CD4-positive, alpha-beta T cell treated with Interleukin-15 for 4 hours (primary cell): Measurements from ENCODE around the gene SRSF8.

ENCODE experiments used
- DNase-seq: peaks from one replicate; pipeline ENCODE4 v3.0.0-alpha.2; 2020; ENCODE audit warnings: low spot score

The SRSF8 gene

GRCh38 chr11:95070471-95070870 lies 3.8 kb downstream of the SRSF8 start:
- DNase-seq, result no peak

GRCh38 chr11:95072948-95073347 lies 6.2 kb downstream of the SRSF8 start:
- no peak for DNase-seq

- DNase-seq, result no peak
Measured at GRCh38 chr11:95074792-95075563, 8.3 kb downstream of the SRSF8 start.

- DNase-seq, result no peak
Measured at GRCh38 chr11:95076416-95076815, 9.7 kb downstream of the SRSF8 start.

GRCh38 chr11:95076981-95077380 lies 10.3 kb downstream of the SRSF8 start:
- no peak for DNase-seq

GRCh38 chr11:95078526-95078925 lies 11.8 kb downstream of the SRSF8 start:
- no peak for DNase-seq

- DNase-seq, result no peak
Measured at GRCh38 chr11:95081010-95081409, 14.3 kb downstream of the SRSF8 start.

GRCh38 chr11:95081412-95081811 lies 14.7 kb downstream of the SRSF8 start:
- DNase-seq, result no peak

- DNase-seq, result no peak
Measured at GRCh38 chr11:95082576-95083001, 15.9 kb downstream of the SRSF8 start.

- DNase-seq, result no peak
Measured at GRCh38 chr11:95084509-95084908, 17.8 kb downstream of the SRSF8 start.

GRCh38 chr11:95085117-95085816 lies 18.5 kb downstream of the SRSF8 start:
- DNase-seq, result no peak

- DNase-seq, result no peak
Measured at GRCh38 chr11:95086151-95086550, 19.4 kb downstream of the SRSF8 start.

GRCh38 chr11:95086836-95087570 lies 20.3 kb downstream of the SRSF8 start:
- DNase-seq, result no peak

GRCh38 chr11:95088946-95089619 lies 22.4 kb downstream of the SRSF8 start:
- DNase-seq, result peak; percentile 36

- peak; percentile 84 for DNase-seq
Measured at GRCh38 chr11:95089620-95090542, 23.2 kb downstream of the SRSF8 start, which contains the start of gene ENDOD1. ENDOD1 (plus strand) TSS chr11:95089846; CDS start chr11:95089928, 82 bp downstream.

GRCh38 chr11:95091663-95092180 lies 25.0 kb downstream of the SRSF8 start:
- no peak for DNase-seq

GRCh38 chr11:95092549-95093324 lies 26.0 kb downstream of the SRSF8 start:
- peak; percentile 20 for DNase-seq

GRCh38 chr11:95093548-95093947 lies 26.8 kb downstream of the SRSF8 start:
- no peak for DNase-seq

- peak; percentile 9 for DNase-seq
Measured at GRCh38 chr11:95095858-95096587, 29.3 kb downstream of the SRSF8 start.
